Coronary artery (tissue), 2 donors: ENCODE data around the gene NLRP7.

ENCODE experiments used
- DNase-seq: peaks from one replicate; pipeline ENCODE4 v3.0.0-alpha.2; 2017; ENCODE audit warnings: low spot score
- H3K27ac ChIP-seq, 2 donors: fragments of 200-600 bp; sonication (generic); one replicate each; pipeline ENCODE4 v1.5.1; 2016 to 2019
- H3K4me3 ChIP-seq: fragments of 200-600 bp; sonication (generic); 2 replicates; pipeline ENCODE4 v1.5.1; 2016; ENCODE audit warnings: mild to moderate bottlenecking, moderate library complexity
- TF ChIP-seq, protein P1 (sequence below): fragments of 200-600 bp; sonication (generic); IDR thresholded peaks from one replicate; pipeline ENCODE4 v1.5.1; 2019; ENCODE audit warnings: antibody characterized with exemption

The NLRP7 gene

GRCh38 chr19:54875506-54875905 is 71.8 kb downstream of the NLRP7 start:
- Histone ChIP-seq H3K4me3 (no peak overlapping the region), H3K27ac (no peak overlapping the region)
- TF ChIP-seq, protein P1, sequence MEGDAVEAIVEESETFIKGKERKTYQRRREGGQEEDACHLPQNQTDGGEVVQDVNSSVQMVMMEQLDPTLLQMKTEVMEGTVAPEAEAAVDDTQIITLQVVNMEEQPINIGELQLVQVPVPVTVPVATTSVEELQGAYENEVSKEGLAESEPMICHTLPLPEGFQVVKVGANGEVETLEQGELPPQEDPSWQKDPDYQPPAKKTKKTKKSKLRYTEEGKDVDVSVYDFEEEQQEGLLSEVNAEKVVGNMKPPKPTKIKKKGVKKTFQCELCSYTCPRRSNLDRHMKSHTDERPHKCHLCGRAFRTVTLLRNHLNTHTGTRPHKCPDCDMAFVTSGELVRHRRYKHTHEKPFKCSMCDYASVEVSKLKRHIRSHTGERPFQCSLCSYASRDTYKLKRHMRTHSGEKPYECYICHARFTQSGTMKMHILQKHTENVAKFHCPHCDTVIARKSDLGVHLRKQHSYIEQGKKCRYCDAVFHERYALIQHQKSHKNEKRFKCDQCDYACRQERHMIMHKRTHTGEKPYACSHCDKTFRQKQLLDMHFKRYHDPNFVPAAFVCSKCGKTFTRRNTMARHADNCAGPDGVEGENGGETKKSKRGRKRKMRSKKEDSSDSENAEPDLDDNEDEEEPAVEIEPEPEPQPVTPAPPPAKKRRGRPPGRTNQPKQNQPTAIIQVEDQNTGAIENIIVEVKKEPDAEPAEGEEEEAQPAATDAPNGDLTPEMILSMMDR: no peak
- no peak for DNase-seq

DNA sequence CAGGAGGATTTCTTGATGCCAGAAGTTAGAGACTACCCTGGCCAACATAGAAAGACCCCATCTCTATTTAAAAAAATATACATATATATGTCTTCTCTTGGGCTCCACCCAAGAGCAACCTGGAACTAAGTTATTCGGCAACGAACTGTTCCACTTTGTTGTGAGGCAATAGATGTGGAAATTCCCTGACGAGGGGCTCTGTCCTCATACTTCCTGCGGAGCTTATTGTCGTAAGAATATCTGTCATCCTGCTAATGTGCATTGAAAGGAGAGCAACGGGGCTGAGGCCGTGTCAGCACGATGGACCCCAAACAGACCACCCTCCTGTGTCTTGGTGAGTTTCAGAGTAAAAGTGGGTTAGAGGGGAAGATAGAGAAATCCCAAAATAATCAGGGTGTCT is 73.3 kb downstream of the NLRP7 start, which contains the start of gene FCAR:
Gene FCAR (plus strand): TSS at position 246 of the 400 bp plus-strand sequence. CDS start 55 bp downstream, at position 301.
- no peak for DNase-seq
- H3K4me3 ChIP-seq: no peak within 1 kb of the TSS
- H3K27ac ChIP-seq: no peak within 1 kb of the TSS
- TF ChIP-seq, protein P1: no peak
